ENCODE results near the gene UQCRQ. TPM values are rescaled to one million over a fixed set of nuclear protein-coding genes. Genes with fewer than 3 reads are reported as not detected.
A peak's percentile ranks its signal among the peaks of the same experiment; 100 is the strongest.

Gene UQCRQ
- total and polyA plus RNA-seq, 2 of the 13 experiments (the other 11 are each of a cell fraction or from before 2014, with no cell fraction given): 257 to 575 TPM

- TF ChIP-seq FOXC1 (CRISPR knock-in tag; IDR thresholded peaks at IDR 0.05; ENCODE audit: borderline replicate concordance) (no peak), HMGA1 (CRISPR knock-in tag; conservative IDR thresholded peaks at IDR 0.05) (no peak), ZNF501 (CRISPR knock-in tag; IDR thresholded peaks at IDR 0.05) (peak; percentile 30; the same call in 1 of the 2 replicates), ZNF772 (CRISPR knock-in tag; IDR thresholded peaks at IDR 0.05) (0 out of 2 replicates have a peak, but pooled peaks have one; percentile 32), NFYC (CRISPR knock-in tag; IDR thresholded peaks at IDR 0.05) (no peak), KLF16 (CRISPR knock-in tag; IDR thresholded peaks at IDR 0.05) (peak in 1 of 2 experiments; percentile 49; a peak in 1 of 4 replicates), HDAC1 (CRISPR knock-in tag; IDR thresholded peaks at IDR 0.05) (peak; percentile 52), MED1 (CRISPR knock-in tag; IDR thresholded peaks at IDR 0.05) (0 out of 2 replicates have a peak, but pooled peaks have one; percentile 20), ZNF430 (CRISPR knock-in tag; IDR thresholded peaks at IDR 0.05) (peak; percentile 75; the same call in 1 of the 2 replicates), ZFP82 (CRISPR knock-in tag; IDR thresholded peaks at IDR 0.05; ENCODE audit: borderline replicate concordance) (no peak), RBFOX2 (IDR thresholded peaks at IDR 0.05; ENCODE audit: low read depth, low read length) (no peak), REPIN1 (CRISPR knock-in tag; IDR thresholded peaks at IDR 0.05; ENCODE audit: borderline replicate concordance, low read depth) (peak; percentile 51; the same call in 1 of the 2 replicates), ATF2 (CRISPR knock-in tag; IDR thresholded peaks at IDR 0.05) (peak; percentile 62; the same call in 1 of the 2 replicates), ZBED4 (CRISPR knock-in tag; IDR thresholded peaks at IDR 0.05; ENCODE audit: borderline replicate concordance) (peak; percentile 28; the same call in 1 of the 2 replicates), FOXA1 (IDR thresholded peaks at IDR 0.05) (no peak), FOXA1 (CRISPR knock-in tag; IDR thresholded peaks at IDR 0.05) (no peak), ZMYM4 (CRISPR knock-in tag; IDR thresholded peaks at IDR 0.05) (peak; percentile 25; the same call in 1 of the 2 replicates), ZNF598 (CRISPR knock-in tag; IDR thresholded peaks at IDR 0.05; ENCODE audit: borderline replicate concordance) (0 out of 2 replicates have a peak, but pooled peaks have one; percentile 36), ZNF335 (CRISPR knock-in tag; IDR thresholded peaks at IDR 0.05) (0 out of 2 replicates have a peak, but pooled peaks have one; percentile 21), MAX (IDR thresholded peaks at IDR 0.05) (peak; percentile 32; the same call in 1 of the 2 replicates), ZNF510 (CRISPR knock-in tag; IDR thresholded peaks at IDR 0.05; ENCODE audit: low read depth) (peak; percentile 57; the same call in 1 of the 2 replicates), IKZF5 (CRISPR knock-in tag; IDR thresholded peaks at IDR 0.05) (peak; percentile 75; the same call in 1 of the 2 replicates), SPEN (CRISPR knock-in tag; IDR thresholded peaks at IDR 0.05; ENCODE audit: low read depth) (peak; percentile 57; the same call in 1 of the 2 replicates)
Measured at GRCh38 chr5:132820162-132820754, 46.2 kb upstream of the UQCRQ start (continued).
